ENCODE results near the gene HTRA3.

Gene HTRA3

DNA sequence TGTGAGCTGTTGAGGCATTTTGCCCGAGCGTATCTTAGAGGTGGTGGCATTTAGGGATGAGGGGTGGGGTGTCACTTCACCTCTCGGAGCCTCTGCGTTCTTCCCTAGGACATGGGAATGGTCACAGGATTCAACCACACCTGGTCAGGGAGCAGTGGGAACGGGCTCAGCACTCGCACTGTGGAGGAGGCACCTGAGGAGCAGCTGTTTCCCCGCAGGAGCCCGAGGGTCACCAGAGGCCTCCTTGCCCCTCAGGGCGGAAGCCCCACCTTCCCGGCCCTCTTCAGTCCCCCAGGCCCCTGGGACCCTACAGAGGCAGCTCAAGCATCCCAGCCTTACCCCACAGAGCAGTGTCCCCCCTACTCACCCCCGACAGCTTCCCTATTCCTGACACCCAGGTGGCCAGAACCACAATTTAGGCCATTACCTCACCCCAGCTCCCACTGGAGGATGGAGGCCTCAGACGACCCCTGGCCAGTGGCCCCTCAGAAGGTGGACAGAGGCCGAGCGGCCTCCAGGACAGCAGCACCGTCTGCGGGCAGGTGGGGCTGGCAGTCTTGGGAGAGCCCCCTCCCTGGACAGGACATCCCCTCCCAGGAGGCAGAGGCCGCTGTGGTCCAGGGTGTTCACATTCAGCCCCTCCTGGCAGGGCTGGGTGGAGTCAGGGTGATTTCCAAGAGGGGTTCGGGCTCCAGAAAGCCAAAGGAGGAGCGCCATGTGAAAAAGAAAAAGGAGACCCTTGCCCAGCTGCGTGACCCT lies 4.2 kb upstream of the HTRA3 start:
- DNase-seq: no peak

DNA sequence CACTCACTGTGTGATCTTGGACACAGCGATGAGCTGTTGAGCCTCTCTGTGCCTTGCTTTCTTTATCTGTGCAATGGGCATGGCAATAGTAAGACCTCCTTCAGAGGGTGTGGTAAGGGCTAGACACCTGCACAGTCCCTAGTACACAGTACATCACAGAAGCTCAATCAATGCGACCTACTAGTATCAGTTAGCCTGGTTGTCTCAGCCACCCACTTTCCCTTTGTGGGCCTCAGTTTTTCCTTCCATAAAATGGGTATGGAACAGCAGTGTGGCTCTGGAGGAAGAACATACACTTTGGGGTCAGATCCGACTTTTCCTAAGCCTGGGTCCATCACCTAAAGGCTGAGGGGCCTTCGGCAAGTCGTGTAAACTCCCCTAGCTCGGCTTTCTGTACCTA lies 3.5 kb upstream of the HTRA3 start:
- DNase-seq: no peak

DNA sequence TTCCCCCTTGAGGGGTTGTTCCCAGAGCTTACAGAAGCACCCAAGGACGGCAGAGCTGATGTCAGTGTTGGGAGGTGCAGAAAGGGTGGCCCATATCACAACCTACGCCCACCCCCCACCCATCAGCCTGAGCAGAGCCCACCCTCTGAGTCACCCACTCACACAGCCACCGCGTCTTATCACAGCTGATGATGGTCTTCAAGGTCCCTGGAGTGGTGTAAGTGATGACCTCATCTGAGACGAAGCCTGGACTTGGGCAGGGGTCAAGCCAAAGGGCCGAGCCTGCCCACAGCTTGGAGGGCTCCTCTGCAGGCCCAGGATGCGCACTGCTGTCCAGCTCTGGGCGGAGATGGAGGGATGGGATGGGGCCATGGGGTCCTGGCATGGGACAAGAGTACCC lies 3.0 kb upstream of the HTRA3 start:
- no peak for DNase-seq

DNA sequence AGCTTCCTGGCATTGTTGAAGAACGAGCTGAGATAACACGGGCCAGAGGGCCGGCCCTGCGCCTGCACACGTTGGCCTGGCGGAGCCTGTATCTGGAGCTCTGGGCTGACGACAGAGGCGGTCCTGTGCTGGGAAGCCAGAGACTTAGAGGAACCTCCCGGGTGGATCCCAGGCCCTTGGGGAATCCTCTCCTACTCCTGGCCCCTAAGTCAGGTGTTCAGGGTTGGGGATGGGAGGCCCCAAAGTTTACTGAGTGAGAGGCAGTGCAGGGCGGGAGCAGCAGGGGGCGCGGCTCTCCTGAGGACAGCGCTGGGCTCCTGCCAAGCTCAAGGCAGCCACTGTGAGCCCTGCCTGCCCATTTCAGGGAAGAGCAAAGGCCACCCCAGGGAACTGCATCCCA lies 2.5 kb upstream of the HTRA3 start:
- peak in 1 of 56 donors; percentile 14 for DNase-seq

DNA sequence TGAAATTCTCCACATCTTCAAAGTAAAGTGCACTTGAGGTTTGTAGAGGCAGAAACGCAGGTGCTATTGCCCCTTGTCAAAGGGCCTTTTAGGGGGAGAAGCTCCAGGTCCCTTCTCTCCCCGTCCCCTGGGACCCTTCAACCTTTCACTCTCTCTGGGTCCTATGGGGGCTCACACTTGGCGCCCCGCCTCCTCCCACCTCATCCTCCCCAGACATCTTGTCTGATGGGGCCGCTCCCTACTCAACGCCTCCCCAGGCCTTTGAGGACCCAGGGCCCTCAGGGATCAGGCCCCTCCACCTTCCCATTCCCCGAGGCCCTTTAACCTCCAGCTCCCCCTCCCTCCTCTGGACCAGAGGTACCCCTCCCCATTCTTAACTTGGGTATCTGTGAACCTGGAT lies 1.3 kb upstream of the HTRA3 start:
- DNase-seq: no peak

DNA sequence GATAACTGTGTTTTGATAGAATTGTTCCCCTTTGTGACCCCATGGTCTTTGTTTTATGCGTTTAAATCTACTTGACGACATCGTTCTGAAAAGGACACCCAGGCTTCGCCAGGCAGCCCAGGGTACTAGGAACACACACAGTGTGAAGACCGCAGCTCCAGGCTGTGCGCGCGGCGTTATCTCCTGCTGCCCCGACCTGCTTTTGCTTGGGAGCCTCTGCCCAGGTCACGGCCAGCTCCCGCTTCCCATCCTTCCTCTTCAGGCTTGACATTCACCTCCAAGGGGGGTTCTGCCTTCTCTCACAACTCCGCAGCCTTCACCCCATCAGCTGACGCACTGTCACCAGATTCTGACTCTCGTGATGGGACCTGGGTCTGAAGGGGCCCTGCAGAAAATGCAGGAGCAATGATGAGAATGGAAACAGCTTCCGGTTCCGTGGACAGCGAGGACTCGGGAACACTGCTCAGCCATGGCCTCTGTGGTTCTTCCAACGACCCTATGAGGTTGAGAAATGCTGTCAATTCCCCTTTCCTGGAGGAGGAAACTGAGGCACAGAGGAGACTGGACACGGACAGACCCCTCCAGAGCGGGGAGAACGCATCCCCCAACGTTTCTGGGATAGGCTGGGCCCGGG lies 536 bp upstream of the HTRA3 start:
- no peak for DNase-seq

DNA sequence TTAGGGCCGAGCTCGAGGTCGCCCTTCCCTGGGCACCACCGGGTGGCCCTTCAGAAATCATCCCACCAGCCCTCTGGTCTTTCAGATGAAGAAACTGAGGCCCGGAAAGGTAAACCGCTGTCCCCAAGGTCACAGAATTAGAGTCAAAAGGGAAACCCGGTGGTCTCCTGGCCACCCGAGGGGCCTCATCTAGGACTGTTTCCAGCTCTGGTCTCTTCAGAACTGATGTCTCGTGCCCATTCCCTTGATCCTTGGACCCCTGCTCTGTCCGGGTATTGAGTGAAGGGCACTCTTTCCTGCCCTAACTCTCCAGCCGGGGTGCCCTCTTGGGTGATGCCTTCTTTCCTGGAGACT lies 841 bp downstream of the HTRA3 start:
- DNase-seq: no peak

DNA sequence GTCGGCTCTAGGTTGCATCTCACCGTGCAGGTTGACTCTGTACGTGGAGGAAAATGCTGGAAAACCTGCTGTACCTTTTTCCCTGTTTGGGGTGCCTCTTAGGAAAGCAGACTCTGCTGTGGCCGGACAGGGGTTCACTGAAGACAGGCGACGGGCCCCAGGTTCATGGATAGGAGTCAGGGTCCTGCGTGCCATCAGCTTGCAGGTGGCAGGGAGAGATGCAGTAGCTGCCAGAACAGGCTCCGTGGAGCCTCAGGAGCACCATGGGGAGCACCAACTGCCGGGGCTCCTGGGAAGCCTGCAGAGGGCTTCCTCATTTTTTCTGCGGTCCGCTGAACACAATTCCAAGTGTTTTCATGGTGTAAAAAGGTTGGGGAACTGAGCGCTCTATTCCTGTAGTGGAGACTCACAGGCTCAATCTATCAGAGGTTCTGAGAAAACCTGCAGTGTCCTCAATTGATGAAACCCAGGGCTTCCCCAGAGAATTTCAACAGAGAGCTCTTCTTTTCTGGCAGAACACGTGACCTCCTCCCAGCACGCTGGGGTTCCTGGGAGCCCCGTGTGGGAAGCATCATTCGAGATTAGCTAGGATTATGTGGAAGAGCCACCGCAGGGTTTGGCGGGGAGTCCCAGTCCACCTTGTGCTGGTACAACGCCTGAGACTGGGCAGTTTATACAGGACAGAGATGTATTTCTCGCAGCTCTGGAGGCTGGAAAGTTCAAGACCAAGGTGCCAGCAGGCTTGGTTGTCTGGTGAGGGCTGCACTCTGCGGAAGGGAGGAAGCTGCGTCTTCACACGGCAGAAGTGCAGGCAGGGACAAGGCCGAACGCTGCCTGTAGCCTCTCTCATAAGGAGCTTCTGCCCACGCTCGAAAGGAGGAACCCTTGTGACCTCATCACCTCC lies 1.6 kb downstream of the HTRA3 start:
- DNase-seq: no peak

DNA sequence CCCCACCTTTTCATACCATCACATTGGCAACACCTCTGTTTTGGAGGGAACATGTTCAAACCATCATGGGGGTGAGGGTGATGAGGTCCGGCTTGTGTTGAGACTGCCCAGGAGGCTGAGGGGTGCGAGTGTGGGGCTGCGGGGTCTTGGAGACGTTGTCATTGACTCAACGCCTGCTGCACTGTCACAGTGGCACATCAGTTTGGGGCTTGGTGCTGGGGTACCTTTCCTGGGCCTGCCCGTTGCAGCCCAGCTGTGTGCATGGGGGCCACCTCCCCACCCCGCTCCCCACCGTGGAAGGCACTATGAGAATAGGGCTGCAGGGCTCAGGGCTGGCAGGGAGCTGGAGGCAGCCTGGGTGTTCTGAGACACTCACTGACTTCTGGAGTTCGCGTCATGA lies 2.3 kb downstream of the HTRA3 start:
- no peak for DNase-seq

DNA sequence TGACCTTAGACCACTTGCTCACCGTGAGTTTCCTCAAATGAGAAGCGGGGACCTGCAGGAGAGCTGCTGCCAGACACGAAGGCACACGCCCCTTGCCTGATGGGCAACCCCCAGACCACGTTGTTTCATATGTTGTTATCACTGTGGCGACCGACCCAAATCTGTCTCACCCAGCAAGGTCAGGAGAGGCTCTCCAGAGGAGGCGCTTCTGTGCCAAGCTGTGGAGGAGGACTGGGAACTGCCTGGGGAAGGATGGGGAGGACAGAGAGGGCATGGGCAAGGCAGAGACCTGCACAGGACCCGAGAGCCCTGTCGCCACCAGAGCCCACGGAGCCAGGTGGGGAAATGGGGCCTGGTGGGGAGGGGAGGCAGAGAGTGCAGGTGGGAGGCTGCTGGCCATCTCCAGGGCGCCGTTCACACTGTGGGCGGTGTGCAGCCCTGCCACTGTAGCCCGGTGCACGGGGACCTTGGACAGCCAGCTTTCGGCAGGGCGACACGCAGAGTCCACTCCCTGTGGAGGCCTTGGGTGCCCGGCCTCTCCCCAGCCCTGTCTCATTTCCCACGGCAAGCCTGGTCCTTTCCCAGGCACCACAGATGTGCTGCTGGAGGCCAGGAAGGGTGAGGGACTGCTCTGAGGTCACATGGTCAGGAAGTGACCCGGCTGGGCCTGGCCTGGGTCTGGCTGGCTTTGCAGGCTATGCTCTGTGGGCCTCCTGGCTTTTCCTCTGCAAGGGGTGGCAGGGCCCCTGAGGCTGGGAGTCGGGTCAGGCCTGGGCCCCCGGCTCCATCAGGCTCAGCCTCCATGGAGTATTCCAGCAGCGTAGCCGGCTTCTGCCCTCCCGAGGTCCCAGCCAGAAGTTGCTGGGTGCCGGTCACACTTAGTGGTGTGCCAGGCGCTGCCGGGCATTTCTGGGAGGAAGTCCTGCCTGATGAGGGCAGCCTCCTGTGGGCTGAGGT lies 3.2 kb downstream of the HTRA3 start:
- DNase-seq: no peak

DNA sequence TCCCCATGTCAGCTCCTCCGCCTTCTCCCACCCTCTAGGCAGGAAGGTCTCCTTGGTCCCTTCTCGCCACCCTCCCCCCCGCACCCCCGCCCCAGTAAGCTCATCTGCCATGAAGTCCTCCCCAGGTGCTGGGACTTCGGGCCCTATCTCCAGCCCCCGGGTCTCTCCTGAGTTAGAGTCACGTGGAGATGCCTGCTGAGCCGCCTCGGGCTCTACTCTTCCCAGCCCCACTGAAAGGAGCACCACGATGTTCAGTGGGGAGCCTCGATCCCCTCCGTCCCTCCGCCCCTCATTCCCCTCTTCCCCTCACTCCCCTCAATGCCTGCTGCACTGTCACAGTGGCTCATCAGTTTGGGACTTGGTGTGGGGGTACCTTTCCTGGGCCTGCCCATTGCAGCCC lies 3.9 kb downstream of the HTRA3 start:
- no peak for DNase-seq

DNA sequence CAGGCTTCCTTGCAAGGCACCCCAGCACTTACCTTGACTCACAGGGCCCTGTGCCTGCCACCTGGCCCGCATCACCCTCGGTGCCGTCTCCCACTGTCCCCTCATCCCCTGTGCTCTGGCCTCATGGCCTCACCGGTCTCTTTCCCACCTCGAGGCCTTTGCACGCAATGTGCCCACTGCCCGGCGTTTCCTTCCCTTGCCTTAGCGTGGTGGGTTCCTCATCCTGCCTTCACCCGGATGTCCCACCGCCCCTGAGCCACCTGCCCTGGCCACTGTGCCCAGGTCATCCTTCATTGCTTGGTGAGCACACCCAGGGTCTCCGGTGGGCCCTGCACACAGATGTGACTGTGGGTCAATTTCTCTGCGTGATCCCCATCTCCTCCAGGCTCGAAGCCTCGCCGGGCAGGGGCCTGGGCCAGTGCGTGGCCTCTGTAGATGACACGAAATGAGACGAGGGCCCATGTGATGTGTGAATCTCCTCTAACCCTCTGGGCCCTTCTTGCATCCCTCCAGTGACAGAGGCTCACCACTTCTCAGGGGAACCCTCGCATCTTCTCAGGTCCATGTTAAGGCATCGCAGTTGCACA lies 4.6 kb downstream of the HTRA3 start:
- DNase-seq: no peak

DNA sequence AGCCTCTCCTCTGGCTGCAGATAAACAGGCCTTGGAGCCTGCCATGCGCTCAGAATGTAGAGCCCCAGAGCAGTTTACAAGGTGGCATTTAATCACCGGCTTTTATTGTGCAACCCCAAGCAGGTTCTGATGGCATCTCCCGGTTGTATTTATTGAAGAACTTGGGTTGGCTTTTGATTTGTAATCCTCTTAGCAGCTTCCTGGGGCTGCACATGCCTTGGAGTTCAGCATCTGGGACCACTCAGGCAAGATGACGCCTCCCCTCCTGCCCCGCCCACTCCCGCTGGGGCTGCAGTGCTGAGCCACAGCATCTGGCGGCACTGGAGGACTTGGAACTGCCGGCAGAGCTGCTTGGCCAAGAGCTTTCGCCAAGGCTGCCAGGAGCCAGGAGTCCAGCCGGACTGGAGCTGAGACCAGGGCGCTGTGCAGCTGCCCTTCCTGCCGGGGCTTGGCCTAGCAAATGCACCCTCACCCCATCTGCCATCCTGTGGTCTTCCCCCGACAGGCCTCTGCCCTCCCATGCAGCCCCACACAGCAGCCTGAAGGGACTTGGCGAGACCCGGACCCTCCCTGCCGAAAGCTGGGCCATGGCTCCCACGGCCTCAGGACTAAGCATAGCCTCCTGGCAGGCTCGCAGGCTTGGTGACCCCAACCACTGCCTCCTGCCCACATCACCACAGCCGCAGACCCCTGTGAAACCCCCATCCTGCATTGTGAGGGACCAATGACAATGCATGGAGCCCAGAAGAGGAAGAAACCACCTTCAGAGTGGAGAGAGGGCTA lies 5.4 kb downstream of the HTRA3 start:
- peak in 52 of 56 donors; percentile 6 to 82 (median 53) for DNase-seq

DNA sequence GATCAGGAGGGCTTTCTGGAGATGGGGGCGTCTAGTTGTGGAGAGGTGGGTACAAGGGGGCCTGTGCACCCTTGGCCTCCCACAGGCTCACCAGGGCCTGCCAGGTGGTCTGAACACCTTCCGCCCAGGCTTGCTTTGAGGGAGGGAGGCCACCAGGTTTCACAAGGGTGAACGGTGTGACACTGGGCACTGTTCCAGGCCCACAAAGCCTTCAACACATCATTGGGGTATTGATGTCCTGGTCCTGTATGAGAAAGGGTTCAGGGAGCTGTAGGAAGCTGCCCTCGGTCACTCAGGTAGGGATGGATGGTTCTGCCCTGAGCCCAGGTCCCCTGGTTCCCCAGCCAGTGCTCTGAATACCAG lies 6.0 kb downstream of the HTRA3 start:
- no peak for DNase-seq

DNA sequence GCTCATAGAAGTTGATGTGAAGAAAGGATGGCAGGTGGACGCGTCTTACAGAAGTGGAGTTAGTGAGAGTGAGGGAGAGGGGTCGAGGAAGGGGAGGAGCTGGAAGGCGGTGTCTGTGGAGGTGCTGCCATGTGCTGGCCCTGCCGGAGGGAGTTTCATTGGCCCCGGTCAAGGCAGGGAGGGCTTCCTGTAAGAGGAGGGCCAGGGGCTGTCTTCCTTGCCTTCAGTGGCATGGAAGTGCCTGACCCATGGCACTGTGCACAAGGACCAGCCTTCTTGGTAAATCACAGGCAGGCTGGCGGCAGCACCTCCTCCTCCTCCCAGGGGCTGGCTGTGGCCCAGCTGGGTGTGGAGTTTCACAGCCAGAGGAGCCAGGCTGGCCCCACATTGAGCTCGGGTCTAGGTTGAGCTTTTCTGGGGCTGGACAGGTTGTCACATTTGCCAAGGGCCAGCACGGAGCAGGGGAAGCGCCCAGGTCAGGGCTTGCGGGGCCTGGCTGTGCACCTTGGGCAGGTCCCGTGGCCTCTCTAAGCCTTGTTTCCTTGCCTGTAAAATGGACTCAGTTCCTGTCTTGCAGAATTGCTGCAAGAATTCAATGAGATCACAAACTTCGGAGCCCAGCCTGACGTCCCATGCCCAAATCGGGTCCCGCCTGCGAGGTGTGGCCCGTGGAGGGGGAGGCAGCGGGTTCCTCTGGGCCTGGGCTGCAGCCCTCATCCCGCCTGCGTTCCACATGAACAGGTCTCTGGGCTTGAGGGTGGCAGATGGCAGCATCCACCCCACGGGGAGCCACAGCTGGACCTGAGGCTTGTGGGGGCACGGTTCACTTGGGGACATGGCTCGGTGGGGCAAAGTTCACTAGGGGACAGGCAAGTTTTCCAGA lies 7.0 kb downstream of the HTRA3 start:
- DNase-seq: peak in 1 of 56 donors; percentile 8

DNA sequence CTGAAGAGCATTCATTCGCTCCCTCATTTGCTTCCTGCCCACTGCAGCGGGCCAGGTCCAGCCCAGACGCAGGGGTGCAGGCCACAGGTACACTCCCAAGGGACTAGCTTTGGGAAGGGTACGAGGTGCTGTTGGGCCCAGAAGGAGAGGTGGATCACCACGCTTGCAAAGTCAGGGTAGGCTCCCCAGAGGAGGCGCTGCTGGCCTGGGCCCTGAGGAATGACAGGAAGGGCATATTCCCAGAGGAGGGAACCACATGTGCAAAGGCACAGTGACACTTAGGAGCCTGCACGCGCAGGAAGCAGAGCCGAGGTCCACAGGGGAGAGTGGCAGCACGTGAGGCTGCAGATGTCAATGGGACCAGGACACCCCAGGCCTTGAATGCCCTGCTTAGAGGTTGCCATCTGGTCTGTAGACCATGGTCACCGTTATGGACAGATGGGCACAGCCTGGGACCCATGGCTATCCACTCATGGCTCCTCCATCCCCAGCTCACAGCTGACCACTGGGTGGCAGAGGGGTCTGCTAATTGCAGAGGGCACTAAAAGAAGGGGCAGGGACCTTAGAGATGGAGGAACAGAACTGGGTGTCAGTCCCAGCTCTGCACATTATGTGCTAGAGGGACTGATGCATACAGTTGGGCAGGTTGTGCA lies 7.9 kb downstream of the HTRA3 start:
- DNase-seq: no peak

DNA sequence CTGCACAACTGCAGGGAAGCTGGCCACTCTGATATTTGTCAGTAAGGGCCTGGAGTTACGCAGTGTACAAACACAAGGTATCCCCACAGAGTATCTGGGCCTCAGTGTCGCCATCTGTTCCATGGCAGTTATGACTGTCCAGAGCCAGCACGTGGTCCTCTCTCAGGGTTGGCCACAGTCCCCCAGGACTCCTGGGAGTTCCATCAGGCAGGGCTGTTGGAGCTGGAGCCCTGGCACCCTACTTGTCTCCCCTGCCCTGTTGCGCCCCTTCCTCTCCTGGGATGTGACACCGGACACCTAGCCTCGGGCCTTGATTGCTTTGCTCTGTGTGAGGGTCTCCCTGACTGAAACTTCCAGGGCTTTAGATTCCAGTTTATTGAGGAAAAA lies 8.4 kb downstream of the HTRA3 start:
- DNase-seq: no peak

Data from nucleus accumbens (tissue), 56 donors.